Glutamatergic neuron (in vitro differentiated cells): ENCODE measurements around the gene ATL1. TPM values are rescaled to one million over a fixed set of nuclear protein-coding genes. Genes with fewer than 3 reads are reported as not detected.

Source experiments
- DNase-seq: peaks from one replicate; pipeline ENCODE4 v3.0.0; 2022
- H3K27ac Mint-ChIP-seq: one replicate; pipeline ENCODE4 v1.8.0; 2020; ENCODE audit warnings: mild to moderate bottlenecking, mixed read lengths, inconsistent platforms; ENCODE audit not compliant: unreplicated experiment
- H3K27me3 Mint-ChIP-seq: one replicate; pipeline ENCODE4 v1.8.0; 2020; ENCODE audit warnings: mild to moderate bottlenecking, moderate library complexity, mixed read lengths, inconsistent platforms; ENCODE audit not compliant: unreplicated experiment
- H3K36me3 Mint-ChIP-seq: one replicate; pipeline ENCODE4 v1.8.0; 2020; ENCODE audit warnings: mild to moderate bottlenecking, mixed read lengths, inconsistent platforms; ENCODE audit not compliant: unreplicated experiment
- H3K4me1 Mint-ChIP-seq: one replicate; pipeline ENCODE4 v1.8.0; 2020; ENCODE audit warnings: mild to moderate bottlenecking, low read depth, mixed read lengths, inconsistent platforms; ENCODE audit not compliant: unreplicated experiment
- H3K4me3 Mint-ChIP-seq: one replicate; pipeline ENCODE4 v1.8.0; 2020; ENCODE audit warnings: mild to moderate bottlenecking, mixed read lengths, inconsistent platforms; ENCODE audit not compliant: unreplicated experiment
- H3K9me3 Mint-ChIP-seq: one replicate; pipeline ENCODE4 v1.8.0; 2020; ENCODE audit warnings: mild to moderate bottlenecking, moderate library complexity, mixed read lengths, inconsistent platforms; ENCODE audit not compliant: unreplicated experiment
- total RNA-seq: library from RNA; stranded (reverse); fragmentation: NEBNext Ultra II Directional; extraction: Animal tissue kit (Norgen Biotek cat#: 25700); gene quantifications from one replicate; pipeline ENCODE4 v1.2.1, GENCODE V29; 2021; ENCODE audit not compliant: unreplicated experiment
- TF ChIP-seq, protein P1 (sequence below): fragments of 200-600 bp; sonication (generic); IDR thresholded peaks from one replicate; pipeline ENCODE4 v1.5.0; 2021; ENCODE audit not compliant: partially characterized antibody, unreplicated experiment

Gene ATL1
- total RNA-seq, 1 donor from 2014 or later = 44.0 TPM

DNA sequence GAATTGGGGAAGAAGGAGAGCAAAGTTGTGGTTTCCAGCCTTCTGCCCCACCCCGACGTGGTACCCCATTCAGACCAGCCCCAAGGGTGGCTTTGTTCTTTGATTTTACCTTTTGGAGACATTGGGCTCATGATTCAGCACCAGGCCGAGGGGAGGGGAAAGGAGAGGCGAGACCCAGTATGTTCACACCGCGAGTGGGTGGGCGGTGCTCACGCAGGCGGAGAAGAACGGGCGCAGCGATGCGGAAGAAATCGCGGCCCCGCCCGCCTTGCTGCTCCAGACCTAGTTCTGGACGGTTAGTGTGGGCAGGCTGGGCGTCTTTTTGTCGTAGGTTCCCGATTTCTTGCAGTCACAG, 963 bp downstream of the ATL1 start:
- Mint-ChIP-seq H3K27ac (peak overlapping the region; percentile 97), H3K4me1 (peaks cover 9% of the 10 kb centered on the region), H3K36me3 (no peaks in the 10 kb centered on the region), H3K9me3 (peaks cover 13% of the 10 kb centered on the region), H3K4me3 (peak overlapping the region; percentile 89), H3K27me3 (peaks cover 13% of the 10 kb centered on the region)
- DNase-seq = peak; percentile 90
- TF ChIP-seq, protein P1, sequence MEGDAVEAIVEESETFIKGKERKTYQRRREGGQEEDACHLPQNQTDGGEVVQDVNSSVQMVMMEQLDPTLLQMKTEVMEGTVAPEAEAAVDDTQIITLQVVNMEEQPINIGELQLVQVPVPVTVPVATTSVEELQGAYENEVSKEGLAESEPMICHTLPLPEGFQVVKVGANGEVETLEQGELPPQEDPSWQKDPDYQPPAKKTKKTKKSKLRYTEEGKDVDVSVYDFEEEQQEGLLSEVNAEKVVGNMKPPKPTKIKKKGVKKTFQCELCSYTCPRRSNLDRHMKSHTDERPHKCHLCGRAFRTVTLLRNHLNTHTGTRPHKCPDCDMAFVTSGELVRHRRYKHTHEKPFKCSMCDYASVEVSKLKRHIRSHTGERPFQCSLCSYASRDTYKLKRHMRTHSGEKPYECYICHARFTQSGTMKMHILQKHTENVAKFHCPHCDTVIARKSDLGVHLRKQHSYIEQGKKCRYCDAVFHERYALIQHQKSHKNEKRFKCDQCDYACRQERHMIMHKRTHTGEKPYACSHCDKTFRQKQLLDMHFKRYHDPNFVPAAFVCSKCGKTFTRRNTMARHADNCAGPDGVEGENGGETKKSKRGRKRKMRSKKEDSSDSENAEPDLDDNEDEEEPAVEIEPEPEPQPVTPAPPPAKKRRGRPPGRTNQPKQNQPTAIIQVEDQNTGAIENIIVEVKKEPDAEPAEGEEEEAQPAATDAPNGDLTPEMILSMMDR = no peak

DNA sequence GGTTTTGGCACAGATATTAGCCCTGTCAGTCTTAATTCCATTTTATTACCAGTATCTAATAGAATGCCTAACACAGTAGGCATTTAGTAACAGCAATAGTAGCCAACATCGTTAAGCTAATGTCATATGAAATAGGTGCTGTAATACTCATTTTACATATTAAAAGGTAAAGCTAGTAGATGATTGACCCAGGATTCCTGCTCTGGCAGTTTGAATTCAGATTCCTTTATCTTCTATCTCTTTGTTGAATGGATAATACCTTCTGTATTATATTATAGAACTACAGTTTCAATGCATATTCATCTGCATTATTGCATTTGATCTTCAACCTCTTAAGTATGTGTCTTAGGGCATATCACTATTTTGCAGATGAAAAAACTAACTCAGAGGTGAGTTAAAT, 2.9 kb downstream of the ATL1 start:
- DNase-seq = no peak
- H3K9me3 Mint-ChIP-seq = peaks cover 13% of the 10 kb centered on the region
- peaks cover 13% of the 10 kb centered on the region for H3K27me3 Mint-ChIP-seq
- H3K36me3 Mint-ChIP-seq = no peaks in the 10 kb centered on the region
- H3K4me3 Mint-ChIP-seq = no peak overlapping the region
- no peak overlapping the region for H3K27ac Mint-ChIP-seq
- H3K4me1 Mint-ChIP-seq = peaks cover 9% of the 10 kb centered on the region
- TF ChIP-seq, protein P1 = no peak

DNA sequence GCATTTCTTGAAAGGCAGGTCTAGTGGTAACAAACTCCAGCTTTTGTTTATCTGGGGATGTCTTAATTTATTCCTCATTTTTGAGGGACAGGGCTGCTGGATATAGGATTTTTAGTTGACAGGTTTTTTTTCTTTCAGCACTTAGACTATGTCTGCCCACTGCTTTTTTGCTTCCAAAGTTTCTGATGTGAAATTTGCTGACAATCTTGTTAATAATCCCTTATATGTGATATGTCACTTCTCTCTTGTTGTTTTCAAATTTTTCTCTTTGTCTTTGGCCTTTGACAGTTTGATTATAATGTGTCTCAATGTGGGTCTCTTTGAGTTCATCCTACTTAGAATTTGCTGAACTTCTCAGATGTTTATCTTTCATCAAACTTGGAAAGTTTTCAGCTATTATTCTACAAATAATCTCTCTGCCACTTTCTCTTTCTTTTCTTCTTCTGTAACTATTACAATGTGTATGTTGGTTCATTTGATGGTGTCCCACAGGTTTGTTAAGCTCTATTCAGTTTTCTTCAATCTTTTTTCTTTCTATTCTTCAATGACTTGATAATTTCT, 9.8 kb downstream of the ATL1 start:
- peaks cover 5% of the 10 kb centered on the region for H3K4me1 Mint-ChIP-seq
- H3K27ac Mint-ChIP-seq = no peak overlapping the region
- H3K9me3 Mint-ChIP-seq = no peaks in the 10 kb centered on the region
- no peak for DNase-seq
- H3K27me3 Mint-ChIP-seq = no peaks in the 10 kb centered on the region
- TF ChIP-seq, protein P1 = no peak
- peaks cover 25% of the 10 kb centered on the region for H3K36me3 Mint-ChIP-seq
- no peak overlapping the region for H3K4me3 Mint-ChIP-seq

DNA sequence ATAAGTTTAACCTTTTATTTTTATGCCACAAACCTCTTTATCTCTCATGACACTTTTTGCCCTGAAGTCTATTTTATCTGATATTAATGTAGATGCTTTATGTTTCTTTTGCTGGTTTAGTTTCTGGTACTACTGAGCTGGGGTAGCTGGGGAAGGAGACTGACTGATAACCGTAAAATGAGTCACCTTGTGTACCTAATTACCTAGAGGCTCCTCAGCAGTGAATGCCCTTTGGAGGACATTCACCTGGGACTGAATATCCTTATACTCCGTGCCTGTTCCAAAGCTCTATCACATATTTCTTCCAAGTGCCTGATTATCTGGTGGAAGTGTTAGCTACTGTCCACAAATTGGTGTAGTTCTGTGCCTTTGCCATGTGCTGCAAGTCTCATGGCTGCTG, 13.9 kb downstream of the ATL1 start:
- TF ChIP-seq, protein P1 = no peak
- Mint-ChIP-seq H3K27me3 (no peaks in the 10 kb centered on the region), H3K4me1 (peaks cover 5% of the 10 kb centered on the region), H3K4me3 (no peak overlapping the region), H3K36me3 (peaks cover 20% of the 10 kb centered on the region), H3K27ac (peak overlapping the region; percentile 13), H3K9me3 (no peaks in the 10 kb centered on the region)
- no peak for DNase-seq

DNA sequence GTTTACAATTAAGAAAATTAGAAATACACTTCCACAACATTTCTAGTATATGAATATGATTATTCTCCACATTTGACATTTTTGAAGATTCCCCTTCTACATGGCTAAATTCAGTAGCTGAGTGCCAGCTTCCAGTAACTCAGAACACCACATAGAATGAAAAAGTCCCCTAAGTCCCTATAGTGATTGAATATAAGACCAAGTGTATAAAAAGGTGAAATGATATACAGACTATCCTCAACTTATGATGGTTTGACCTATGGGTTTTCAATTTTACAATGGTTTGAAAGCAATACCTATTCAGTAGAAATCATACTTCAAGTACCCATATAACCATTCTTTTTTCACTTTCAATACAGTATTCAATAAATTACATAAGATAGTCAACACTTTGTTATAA, 15.8 kb downstream of the ATL1 start:
- no peak for DNase-seq
- Mint-ChIP-seq H3K4me1 (peaks cover 5% of the 10 kb centered on the region), H3K27ac (no peak overlapping the region), H3K27me3 (no peaks in the 10 kb centered on the region), H3K9me3 (no peaks in the 10 kb centered on the region), H3K36me3 (peaks cover 7% of the 10 kb centered on the region), H3K4me3 (no peak overlapping the region)
- TF ChIP-seq, protein P1 = no peak
